Activated CD4-positive, alpha-beta T cell treated with anti-CD3 and anti-CD28 coated beads, Interleukin-2, amount 50 U/mL, for 48 hours (primary cell): Measurements from ENCODE around the gene FOXP2.
"Not testable (repeated sequence)": the region's sequence is repeated elsewhere in the genome, so short reads cannot be mapped to it uniquely, and the experiment has no call there.

Experiments used
- DNase-seq, 2 experiments: peaks; one replicate each; pipeline ENCODE4 v3.0.0-alpha.2; 2020

Gene FOXP2

DNA sequence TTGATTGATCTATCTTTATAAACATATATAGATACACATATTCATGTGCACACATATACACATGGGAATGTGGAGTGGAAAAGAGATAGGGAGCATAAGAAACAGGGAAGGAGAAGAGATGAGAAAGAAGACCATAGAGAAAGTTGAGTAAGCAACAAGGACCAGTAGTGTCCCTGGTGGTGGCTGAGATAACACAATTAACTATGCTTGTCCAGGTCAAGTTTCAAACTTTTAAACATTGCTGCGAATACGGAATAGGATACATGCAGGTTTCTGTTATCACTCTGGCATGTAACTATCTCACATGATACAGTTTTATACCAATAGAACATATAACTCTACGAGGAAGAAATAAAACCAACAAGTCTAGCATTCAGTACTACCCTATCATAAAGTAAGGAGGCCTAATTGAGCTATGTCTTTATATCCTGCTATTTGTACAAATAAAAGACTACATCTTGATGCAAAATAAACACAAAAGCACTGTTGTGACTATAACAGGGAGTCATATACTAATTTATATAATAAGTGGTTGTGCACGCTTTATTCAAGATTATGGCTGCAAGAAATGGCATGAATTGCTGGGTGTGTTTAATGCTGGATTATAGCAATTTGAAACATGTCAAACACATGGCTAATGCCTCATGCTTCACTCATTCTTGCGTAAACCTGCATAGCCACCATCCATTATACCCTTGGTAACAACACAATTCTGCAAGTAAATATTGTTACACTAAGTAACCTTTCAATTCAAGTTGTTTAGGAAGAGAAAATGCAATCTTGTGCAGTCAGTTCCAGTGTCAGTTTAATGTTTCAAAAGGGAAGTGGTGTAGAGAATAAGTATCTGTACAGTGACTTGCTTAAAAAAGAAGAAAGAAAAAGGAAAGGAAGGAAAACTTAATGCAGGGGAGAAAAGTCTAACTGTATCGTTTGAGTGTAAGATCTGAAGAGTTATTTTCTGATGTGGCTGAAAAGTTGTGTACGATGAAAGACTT is 8.2 kb downstream of the FOXP2 start:
- no peak for DNase-seq

DNA sequence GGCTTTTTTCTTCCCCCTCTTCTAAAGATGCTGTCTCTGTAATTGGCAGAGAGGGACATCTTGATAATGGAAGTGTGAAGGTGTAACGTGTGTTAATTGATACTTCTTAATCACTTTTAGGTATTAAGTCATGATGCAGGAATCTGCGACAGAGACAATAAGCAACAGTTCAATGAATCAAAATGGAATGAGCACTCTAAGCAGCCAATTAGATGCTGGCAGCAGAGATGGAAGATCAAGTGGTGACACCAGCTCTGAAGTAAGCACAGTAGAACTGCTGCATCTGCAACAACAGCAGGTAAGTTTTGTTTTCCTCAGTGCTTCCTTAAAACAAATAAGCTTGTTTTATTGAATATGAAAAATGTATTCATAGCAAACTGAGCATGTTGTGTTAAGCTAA is 11.8 kb downstream of the FOXP2 start:
- DNase-seq: no peak

DNA sequence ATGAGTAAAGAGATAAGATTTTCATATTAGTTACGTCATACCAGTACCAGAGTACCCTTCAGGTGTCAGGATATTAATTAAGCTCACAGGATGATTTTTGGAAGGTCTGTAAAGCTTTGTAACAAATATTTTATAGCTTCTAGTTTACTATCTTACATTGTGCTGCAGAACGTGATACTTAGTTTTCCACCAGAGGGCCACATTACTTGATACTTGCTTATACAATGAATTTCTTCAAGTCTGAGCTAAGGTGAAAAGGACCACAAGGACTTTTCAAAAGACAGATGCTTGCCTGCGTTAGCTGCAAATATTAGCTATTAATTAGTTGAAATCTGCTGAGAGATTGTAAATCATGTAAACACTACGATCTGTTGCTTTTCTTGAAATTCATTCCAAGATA is 12.2 kb downstream of the FOXP2 start:
- no peak for DNase-seq

DNA sequence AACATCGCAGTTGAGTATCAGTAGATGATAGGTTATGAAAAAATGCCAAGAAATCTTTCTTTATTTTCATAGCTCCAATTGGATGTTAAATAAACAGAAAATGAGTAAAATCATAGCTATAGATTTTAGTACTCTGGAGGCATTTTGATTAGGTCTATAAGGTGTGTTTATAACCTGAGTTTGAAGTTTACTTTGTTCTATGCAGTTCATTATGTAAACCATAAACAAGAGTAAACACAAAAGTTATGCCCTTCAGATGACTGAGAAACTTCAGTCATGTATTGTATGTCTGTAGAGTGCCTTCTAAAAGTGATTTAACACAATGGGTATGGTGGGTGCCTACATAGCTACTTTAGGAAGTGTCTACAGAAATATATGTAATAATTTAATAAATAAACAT is 13.6 kb downstream of the FOXP2 start:
- DNase-seq: no peak

DNA sequence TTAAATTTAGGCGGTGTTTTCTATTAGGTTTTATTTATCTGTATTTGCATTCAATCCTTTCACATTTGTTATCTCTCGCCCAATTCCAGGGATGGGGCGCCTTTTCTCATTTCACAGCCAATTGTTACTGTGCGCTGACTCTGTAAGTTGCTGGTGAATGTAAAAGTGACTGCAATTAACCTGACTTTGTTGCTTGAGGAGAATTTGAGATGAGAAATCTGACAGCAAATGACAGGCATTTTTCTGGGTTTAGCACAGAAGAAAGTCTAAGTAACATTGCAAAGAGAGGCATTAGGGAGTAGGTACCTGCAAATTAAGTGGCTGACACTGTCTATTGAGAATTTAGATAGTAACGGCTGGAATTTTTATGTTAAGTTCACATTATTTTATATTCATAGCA is 16.6 kb downstream of the FOXP2 start:
- no peak for DNase-seq

DNA sequence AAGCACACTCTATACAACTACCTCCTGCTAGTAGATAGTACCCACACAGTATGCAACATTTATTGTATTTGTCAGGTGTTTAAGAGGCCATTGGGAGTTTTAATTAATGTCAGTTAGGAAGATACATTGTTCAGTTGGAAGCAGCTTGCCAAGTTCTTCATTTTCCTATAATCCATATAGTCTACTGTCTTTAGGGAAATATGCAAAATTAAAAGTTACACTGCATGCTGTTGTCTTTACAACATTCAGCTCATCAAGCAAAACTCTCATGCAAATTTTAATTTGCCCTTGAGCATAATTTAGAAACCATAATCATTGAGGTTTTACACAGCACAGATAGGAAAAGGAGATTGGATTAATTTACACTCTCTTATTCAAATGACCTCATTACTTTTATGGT is 17.4 kb downstream of the FOXP2 start:
- DNase-seq: no peak

DNA sequence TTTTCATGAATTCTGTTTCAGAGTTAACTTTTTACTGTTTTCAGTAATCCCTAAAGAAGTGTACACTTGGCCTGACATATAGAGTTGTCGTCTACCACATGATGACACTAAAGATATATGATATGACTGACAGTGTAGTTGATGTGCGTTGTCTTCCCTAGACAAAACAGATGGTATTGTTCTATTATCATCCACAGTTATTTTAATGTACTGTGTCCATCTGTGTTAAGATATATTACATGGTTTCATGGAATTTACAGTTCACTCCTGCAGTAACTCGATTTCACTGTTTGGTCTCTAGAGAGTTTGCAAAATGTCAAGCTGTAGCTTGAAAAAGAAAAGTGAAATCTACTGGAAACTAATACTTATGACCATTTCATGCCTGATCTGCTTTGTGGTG is 18.1 kb downstream of the FOXP2 start:
- DNase-seq: no peak

DNA sequence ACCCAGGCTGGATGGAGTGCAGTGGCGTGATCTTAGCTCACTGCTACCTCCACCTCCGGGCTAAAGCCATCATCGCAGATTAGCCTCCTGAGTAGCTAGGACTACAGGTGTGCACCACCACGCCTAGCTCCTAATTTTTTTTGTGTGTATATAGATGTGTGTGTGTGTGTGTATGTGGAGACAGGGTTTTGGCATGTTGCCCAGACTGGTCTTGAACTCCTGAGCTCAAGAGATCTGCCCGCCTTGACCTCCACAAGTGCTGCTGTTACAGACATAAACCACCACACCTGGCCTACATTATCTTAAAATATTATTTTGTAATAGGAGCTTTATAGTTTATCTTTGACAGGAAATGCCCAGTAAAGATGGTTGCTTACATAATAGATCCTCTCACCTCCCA is 25.0 kb downstream of the FOXP2 start:
- no peak for DNase-seq

DNA sequence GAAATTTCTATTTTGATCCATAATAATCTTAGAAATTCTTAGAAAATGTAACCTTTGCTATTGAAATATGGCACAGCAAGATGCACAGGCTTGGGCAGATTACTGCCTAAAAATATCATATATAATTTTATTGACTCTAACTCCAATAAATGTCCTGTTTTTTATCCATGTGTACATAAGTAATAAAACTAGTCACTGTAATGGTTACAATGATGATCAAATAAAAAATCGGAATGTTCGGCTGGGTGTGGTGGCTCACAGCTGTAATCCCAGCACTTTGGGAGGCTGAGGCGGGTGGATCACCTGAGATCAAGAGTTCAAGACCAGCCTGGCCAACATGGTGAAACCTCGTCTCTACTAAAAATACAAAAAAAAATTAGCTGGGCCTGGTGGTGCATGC is 26.3 kb downstream of the FOXP2 start:
- DNase-seq: not testable (repeated sequence)

DNA sequence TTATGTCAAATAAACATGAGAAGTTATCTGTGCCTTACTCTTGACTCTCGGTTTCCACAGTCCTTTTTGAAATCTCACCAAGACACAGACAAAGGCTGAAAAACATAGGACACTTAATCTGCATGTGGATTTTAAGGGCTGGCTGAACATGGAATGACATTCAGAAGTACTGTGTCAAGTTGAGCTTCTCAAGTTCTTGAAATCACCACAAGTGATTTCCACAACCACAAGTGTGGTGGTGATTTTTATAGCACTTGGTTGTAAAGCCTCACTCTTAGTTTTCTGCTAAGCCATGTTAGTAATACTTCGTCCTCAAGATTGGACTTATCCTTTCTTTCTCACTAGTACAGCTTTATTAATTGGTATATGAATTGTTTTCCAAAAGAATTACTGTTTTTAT is 29.6 kb downstream of the FOXP2 start:
- DNase-seq: no peak

DNA sequence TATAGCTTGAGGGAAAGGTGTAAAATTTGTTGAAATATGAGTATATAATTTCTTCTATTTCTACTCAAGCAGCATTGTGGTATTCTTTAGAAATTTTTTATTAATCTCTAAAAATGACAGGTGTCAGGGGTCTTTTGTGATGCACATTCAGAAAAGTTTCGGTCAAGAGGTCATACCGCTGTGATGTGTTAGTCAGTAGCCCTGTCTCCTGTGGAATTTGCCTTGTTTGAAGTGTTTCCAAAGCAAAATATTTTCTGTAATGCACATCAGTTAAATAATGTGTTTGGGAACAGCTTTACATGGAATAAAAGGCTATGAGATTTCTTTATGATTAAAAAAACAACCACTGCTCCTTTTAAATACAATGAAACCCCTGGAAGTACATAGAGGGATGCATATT is 35.8 kb downstream of the FOXP2 start:
- no peak for DNase-seq

DNA sequence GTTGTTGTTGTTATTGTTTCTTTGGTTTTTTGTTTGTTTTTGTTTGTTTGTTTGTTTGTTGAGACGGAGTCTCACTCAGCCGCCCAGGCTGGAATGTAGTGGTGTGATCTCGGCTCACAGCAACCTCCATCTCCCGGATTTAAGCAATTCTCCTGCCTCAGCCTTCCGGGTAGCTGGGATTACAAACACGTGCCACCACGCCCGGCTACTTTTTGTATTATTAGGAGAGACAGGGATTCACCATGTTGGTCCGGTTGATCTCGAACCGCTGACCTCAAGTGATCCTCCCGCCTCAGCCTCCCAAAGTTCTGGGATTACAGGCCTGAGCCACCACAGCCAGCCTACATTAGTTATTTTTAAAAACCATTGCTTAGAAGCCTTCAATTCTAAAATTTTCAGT is 45.0 kb downstream of the FOXP2 start:
- no peak for DNase-seq

DNA sequence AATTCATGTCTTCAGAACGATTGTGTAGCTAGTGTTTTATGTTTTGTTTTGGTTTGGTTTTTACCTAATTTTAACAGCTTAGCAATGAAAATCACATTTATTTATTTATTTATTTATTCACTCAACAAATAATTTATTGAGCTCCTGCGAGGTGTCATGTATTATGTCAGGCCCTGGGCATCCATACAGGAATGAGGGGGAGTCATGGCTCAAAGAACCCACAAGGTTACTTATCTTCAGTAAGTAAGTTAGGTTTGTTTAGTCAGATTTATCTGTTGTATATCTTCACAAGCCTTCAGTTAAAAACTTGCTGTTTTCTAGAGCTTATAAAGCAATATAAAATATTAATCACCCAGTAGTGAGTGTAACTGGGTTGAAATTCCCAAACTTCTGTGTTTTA is 45.4 kb downstream of the FOXP2 start:
- no peak for DNase-seq

DNA sequence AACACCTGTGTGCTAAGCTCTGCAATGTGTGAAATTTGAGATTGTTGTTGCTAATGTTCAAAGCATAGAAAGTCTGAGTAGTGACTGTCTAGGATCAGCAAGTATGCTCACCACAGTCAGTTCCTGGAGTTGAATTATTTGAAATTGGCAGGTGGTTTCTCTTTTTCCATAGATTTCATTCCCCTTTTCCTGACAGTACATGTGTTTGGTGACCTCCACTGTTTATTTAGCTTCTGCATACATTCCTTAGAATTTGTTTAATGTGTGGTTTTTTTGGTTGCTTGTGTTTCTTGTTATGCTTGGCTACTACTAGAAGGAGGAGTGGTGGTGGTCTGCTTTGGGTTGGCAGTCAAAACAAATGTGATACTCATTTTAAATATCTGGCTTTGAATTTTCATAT is 52.3 kb downstream of the FOXP2 start:
- DNase-seq: no peak

DNA sequence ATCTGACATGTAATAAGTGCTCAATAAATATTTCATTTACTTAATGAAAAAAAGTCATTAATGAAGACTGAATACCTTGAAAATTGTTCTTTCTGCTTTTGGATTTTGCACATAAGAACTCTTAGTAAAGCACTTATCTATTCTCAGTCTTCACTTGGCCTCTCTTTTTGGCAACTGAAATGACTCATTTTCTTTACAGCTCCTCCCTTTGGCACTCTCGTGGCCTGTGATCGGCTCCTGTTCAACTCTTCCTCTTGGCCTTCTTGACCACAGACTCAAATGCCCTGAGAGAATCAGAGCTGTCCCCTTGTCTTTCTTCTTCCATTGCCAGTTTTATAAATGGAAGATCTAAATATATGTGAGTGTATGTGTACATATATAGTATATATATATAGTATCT is 54.2 kb downstream of the FOXP2 start:
- no peak for DNase-seq

DNA sequence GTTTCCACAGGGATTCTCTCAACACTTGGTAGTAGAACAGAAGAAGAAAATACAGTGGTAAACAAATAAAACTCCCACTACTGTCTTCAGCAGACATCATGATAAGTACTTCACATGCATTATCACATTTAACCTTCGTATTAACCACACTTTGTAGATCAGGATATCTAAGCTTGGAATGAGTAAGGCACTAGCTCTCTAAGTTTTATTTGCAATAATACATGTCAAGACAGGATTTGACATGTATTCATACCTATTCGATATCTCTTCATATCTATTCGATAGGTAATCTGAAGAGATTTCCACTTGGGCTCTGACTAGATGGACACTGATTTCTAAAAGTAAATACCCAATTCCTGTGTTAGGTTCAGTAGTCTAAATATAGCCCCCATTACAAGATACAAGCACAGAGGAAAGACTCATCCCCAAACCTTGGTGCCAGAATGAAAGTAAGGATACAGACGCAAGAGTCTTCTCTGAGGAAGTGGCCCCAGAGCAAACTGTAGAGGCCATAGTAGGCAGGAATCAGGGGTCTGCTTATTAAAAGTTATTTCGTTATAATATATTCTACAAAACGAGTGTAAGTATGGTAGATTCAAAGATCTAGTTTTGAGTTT is 58.4 kb downstream of the FOXP2 start:
- DNase-seq: no peak

DNA sequence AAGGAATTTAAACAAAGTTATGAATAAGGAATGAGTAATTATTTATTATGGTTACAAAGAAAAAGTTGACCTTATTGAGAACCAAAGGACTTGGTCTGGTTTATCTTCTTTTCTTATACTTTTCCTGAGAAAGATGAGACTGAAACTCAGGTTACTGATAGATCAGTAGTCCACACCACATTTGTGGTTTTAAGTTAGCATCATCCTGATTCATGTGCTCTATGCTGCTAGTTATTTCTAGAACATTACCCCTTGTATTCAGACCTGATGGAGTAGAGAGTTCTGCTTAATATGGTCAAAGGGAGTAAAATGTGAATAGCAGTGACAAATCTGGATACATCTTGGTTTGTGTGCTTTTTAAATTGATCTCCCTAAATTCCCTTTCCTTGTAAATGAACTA is 63.8 kb downstream of the FOXP2 start:
- no peak for DNase-seq

DNA sequence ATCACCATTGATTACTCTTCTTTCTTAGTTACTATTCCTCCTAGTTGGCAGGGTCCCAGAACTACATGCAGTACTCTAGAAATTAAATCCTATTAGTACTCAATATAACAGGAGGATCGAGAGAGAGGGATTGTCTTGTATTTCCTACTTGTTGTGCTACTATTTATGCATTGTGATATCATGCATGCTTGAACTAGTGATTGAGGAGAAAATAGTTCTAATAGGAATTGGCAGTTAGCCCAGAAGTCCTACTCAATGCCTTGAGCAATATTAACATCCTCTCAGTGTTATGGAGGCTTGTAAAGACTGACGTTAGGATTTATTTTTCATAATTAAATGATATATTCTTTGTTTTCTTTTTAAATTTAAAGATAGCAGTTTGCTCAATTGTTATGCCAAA is 67.4 kb downstream of the FOXP2 start:
- DNase-seq: no peak

DNA sequence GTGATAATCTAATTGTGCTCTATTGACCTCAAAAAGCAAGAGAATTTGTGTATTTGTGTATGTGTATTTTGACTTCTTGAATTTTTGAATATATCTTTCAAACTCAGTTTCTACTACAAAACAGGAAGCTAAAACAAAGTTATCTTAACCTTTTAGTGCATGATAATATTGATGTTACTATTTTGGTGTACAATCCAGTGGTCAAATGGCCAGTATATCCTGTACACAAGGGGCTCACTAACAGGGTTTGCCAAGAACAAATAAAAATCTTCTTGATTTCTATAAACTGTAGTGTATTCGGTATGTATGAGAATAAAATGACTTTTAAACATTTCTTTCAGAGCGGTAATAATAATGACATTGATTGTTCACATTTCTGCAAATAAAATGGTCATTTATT is 69.6 kb downstream of the FOXP2 start:
- DNase-seq: no peak

DNA sequence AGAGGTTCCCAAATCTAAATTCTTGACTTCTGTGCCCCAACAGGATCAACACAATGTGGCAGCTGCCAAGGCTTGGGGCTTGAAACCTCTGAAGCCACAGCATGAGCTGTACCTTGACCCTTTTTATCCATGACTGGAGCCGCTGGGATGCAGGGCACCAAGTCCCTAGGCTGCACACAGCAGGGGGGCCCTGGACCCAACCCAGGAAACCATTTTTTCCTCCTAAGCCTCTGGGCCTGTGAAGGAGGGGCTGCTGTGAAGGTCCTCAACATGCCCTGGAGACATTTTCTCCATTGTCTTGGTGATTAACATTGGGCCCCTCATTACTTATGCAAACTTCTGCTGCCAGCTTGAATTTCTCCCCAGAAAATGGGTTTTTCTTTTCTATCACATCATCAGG is 72.6 kb downstream of the FOXP2 start:
- DNase-seq: no peak

DNA sequence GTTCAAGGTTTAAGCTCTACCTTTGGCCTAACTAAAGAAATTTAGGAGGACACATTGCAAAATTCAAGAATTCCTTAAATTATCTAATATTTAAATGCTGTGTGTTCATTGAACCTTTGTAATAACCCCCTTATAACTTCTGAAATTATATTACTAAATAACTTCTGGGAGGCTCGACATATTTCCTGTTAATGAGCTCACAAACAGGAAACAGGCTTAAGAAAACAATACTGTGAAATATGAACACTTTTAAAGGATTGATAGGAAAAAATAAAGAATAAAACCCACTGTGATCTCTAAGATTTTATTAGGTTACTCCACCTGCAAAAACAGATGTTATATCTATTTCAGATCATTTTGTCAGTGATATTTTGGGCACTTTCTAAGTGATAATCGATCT is 74.1 kb downstream of the FOXP2 start:
- no peak for DNase-seq

DNA sequence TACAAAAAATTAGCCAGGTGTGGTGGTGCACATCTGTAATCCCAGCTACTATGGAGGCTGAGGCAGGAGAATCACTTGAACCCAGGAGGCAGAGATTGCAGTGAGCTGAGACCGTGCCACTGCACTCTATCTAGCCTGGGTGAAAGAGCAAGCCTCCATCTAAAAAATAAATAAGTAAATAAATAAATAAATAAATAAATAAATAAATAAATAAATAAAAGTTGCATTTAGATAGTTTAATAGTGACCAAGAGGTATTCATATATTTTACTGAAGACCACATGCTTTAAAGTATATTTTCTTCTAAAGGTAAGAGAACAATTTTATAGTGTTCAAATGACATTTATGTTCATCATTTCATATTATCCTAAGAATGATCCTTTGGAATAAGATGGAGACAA is 82.9 kb downstream of the FOXP2 start:
- DNase-seq: not testable (repeated sequence)

DNA sequence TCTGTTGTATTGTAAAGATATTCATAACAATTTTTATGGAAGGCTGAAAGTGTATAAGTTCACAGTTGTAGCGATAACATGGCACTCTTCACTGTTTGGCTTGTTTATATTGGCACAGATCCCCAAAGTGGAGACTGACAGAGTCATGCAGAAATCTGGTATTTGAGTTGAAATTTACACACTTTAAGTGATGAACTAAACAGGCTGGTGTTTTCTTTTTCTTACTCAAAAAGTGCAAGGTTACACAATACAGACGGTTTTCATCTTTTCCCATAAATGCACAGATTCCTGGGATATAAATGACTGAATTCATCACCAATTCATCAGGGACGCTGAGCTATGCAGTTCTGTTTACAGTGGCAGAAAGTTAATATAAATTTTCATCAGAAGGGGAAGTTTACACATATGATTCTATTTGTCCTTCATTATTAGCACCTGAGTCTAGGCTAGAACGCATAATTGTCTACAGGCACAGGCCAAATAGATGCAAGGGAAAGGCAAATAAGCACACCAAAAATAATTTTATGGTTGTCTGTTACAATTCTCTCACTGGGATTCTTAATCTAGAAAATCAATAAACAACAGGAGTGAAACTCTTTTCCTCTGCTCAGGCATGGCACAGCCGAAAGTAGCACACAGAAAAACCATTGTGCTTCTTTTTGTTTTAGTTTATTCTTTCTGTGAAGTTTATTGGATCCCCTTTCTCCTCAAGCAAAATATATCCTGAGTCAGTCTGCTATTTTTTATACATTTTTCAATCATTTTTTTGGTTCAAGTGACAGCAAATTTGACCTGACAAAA is 88.0 kb downstream of the FOXP2 start:
- no peak for DNase-seq

DNA sequence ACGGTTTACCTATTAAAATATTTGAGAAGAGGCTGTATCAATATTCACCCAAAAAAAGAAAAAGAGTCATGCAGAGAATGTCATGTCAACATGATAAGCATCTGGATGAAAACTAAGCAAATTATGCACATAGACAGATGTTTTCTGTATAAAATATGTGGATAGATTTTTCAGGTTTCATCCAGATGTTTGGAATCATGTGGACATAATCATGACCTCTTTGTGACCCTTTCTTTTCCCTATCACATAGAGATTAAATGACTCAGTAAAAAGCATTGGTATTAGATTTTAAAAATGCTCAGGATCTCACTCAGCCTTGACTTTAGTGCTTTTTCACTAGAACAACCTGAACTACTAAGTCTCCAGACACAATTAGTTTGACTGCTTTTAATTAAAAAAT is 90.0 kb downstream of the FOXP2 start:
- DNase-seq: no peak
